ENCODE results near the gene TOPBP1. TPM values are rescaled to one million over a fixed set of nuclear protein-coding genes. Genes with fewer than 3 reads are reported as not detected.
A peak's percentile ranks its signal among the peaks of the same experiment; 100 is the strongest.

Gene TOPBP1
- total and polyA plus RNA-seq, 9 of the 15 experiments (the other 6 are each of a cell fraction or from before 2014, with no cell fraction given): 16.6 to 77.6 (median 58.2) TPM

GRCh38 chr3:133573629-133574194, 88.0 kb downstream of the TOPBP1 start, which contains the start of gene CDV3 (continued):
- TF ChIP-seq ELF1 (tag; IDR thresholded peaks at IDR 0.05) (no peak), KAT7 (CRISPR knock-in tag; IDR thresholded peaks at IDR 0.05; ENCODE audit: borderline replicate concordance) (no peak), FOXK2 (conservative IDR thresholded peaks at IDR 0.05 in 1 of 2, IDR thresholded peaks at IDR 0.05 in 1 of 2; ENCODE audit: low read depth in 2 of 2) (no peak)

- Histone ChIP-seq H3K9me1 (ENCODE audit: control insufficient read depth, insufficient read depth, low read length) (no peaks in the 10 kb centered on the region), H3K9me3 (replicated peaks; ENCODE audit: control insufficient read depth, insufficient read depth, low read depth, low read length) (no peaks in the 10 kb centered on the region), H3K27ac (ENCODE audit: extremely low read depth, low read depth, low read length) (peak overlapping the region; percentile 95), H3K27me3 (ENCODE audit: control insufficient read depth in 2 of 2, insufficient read depth in 2 of 2, low read length in 2 of 2) (no peaks in the 10 kb centered on the region), H3K4me2 (ENCODE audit: insufficient read depth, low read length) (peak overlapping the region; percentile 79), H2AFZ (ENCODE audit: low read depth, low read length) (peak overlapping the region; percentile 84), H3K36me3 (ENCODE audit: control insufficient read depth, insufficient read depth, low read length) (peaks cover 34% of the 10 kb centered on the region), H3K4me3 (peak overlapping the region; percentile 80), H3K4me1 (replicated peaks in 1 of 2; ENCODE audit: control insufficient read depth in 2 of 2, insufficient read depth in 2 of 2, low read length in 2 of 2) (peaks cover 7 to 20% of the 10 kb centered on the region in 2 experiments; a peak in 4 of 5 replicates), H4K20me1 (replicated peaks; ENCODE audit: control insufficient read depth, insufficient read depth, low read length) (peaks cover 20% of the 10 kb centered on the region), H3K9ac (ENCODE audit: insufficient read depth in 1 of 2, low read depth in 2 of 2, low read length in 2 of 2) (peak overlapping the region; percentile 77 to 96), H3K79me2 (ENCODE audit: control insufficient read depth, insufficient read depth, low read length) (peaks cover 43% of the 10 kb centered on the region)
- intact Hi-C loops (cut with micrococcal nuclease): loop anchor here (10.0 kb wide), 1 partner anchor 848 kb away; the partner anchor contains the start of gene NPHP3
- ATAC-seq (peak; percentile 93), DNase-seq (ENCODE audit: extremely low read depth in 1 of 4, low spot score in 3 of 4) (peak; percentile 81 to 98 (median 89)), FAIRE-seq (peak; percentile 99)
- ChIA-PET CTCF (ENCODE audit: low intra/inter-chr PET ratio) (no interaction called here), POLR2A (interaction anchor here (0.7 to 2.0 kb wide), 5 partner anchors 11 to 1363 kb away, joined by 3 to 10 read pairs (median 4); no protein-coding TSS in a partner anchor)
- 0% methylated on average over 22 of the region's 33 CpGs for WGBS (ENCODE audit: insufficient coverage, low coverage, missing lambda C conversion rate)
- in situ Hi-C loops (cut with MboI): no loop called here
- BruUV-seq (replicated peaks): no TSS peak
- TF ChIP-seq ESRRB (CRISPR knock-in tag; IDR thresholded peaks at IDR 0.05; ENCODE audit: borderline replicate concordance): no peak
- peak; percentile 81 for TF ChIP-seq POLR2H (tag; IDR thresholded peaks at IDR 0.05; ENCODE audit: low read depth)
- TF ChIP-seq SMAD1 (IDR thresholded peaks at IDR 0.05; ENCODE audit: low read depth, low read length, partially characterized antibody): peak; percentile 27
- TF ChIP-seq CHCHD3 (CRISPR knock-in tag; IDR thresholded peaks at IDR 0.05): no peak
- no peak for TF ChIP-seq HNRNPUL1 (IDR thresholded peaks at IDR 0.05; ENCODE audit: low read length)
- TF ChIP-seq TAF9B (IDR thresholded peaks at IDR 0.05; ENCODE audit: partially characterized antibody): no peak
- TF ChIP-seq BACH1 (tag; IDR thresholded peaks at IDR 0.05): no peak
- TF ChIP-seq CXXC5 (CRISPR knock-in tag; IDR thresholded peaks at IDR 0.05): no peak; the same call in 1 of the 2 replicates
- TF ChIP-seq, protein P1, sequence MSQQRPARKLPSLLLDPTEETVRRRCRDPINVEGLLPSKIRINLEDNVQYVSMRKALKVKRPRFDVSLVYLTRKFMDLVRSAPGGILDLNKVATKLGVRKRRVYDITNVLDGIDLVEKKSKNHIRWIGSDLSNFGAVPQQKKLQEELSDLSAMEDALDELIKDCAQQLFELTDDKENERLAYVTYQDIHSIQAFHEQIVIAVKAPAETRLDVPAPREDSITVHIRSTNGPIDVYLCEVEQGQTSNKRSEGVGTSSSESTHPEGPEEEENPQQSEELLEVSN (IDR thresholded peaks at IDR 0.05; ENCODE audit: borderline replicate concordance in 1 of 2, extremely low read depth in 1 of 2, insufficient read depth in 1 of 2, insufficient read length in 1 of 2, low read depth in 1 of 2, low read length in 1 of 2, poor library complexity in 1 of 2, severe bottlenecking in 1 of 2): peak in 1 of 2 experiments; percentile 52
- no peak for TF ChIP-seq ZNF384 (IDR thresholded peaks at IDR 0.05; ENCODE audit: low read depth, low read length)
- TF ChIP-seq HNRNPLL (IDR thresholded peaks at IDR 0.05; ENCODE audit: low read depth, low read length, poor library complexity, severe bottlenecking): peak; percentile 59
- TF ChIP-seq CBX3 (IDR thresholded peaks at IDR 0.05; ENCODE audit: borderline replicate concordance in 1 of 2, low read length in 2 of 2): peak in 1 of 2 experiments; percentile 72; a peak in 1 of 3 replicates
These were observed 88.6 kb downstream of the TOPBP1 start for GRCh38 chr3:133573054-133573628.
